Measurements from ENCODE around the gene VARS2. TPM values are rescaled to one million over a fixed set of nuclear protein-coding genes. Genes with fewer than 3 reads are reported as not detected.
"Not testable (repeated sequence)": the region's sequence is repeated elsewhere in the genome, so short reads cannot be mapped to it uniquely, and the experiment has no call there.

VARS2 gene
- total RNA-seq, 1 donor from 2014 or later = 24.7 TPM

GRCh38 chr6:30893666-30894065 lies 20.4 kb upstream of the VARS2 start:
- intact Hi-C loops (cut with DNase I) = no loop called here
- peak; percentile 54 for DNase-seq (ENCODE audit: low spot score)

GRCh38 chr6:30894381-30894780 lies 19.7 kb upstream of the VARS2 start:
- intact Hi-C loops (cut with DNase I) = no loop called here
- no peak for DNase-seq (ENCODE audit: low spot score)

- DNase-seq (ENCODE audit: low spot score) = no peak
- intact Hi-C loops (cut with DNase I) = no loop called here
Measured at GRCh38 chr6:30894935-30895334, 19.1 kb upstream of the VARS2 start.

GRCh38 chr6:30895343-30895742 lies 18.7 kb upstream of the VARS2 start:
- no peak for DNase-seq (ENCODE audit: low spot score)
- intact Hi-C loops (cut with DNase I) = no loop called here

- DNase-seq (ENCODE audit: low spot score) = no peak
- intact Hi-C loops (cut with DNase I) = no loop called here
Measured at GRCh38 chr6:30896541-30896940, 17.5 kb upstream of the VARS2 start.

GRCh38 chr6:30897882-30898281 lies 16.2 kb upstream of the VARS2 start:
- intact Hi-C loops (cut with DNase I) = no loop called here
- no peak for DNase-seq (ENCODE audit: low spot score)

- intact Hi-C loops (cut with DNase I) = no loop called here
- no peak for DNase-seq (ENCODE audit: low spot score)
Measured at GRCh38 chr6:30898750-30899360, 15.2 kb upstream of the VARS2 start.

- no peak for DNase-seq (ENCODE audit: low spot score)
- intact Hi-C loops (cut with DNase I) = no loop called here
Measured at GRCh38 chr6:30900863-30901417, 13.1 kb upstream of the VARS2 start.

GRCh38 chr6:30901436-30901835 lies 12.6 kb upstream of the VARS2 start:
- intact Hi-C loops (cut with DNase I) = no loop called here
- DNase-seq (ENCODE audit: low spot score) = no peak

GRCh38 chr6:30902196-30902595 lies 11.8 kb upstream of the VARS2 start:
- DNase-seq (ENCODE audit: low spot score); intact Hi-C loops (cut with DNase I): not testable (repeated sequence)

- intact Hi-C loops (cut with DNase I) = no loop called here
- DNase-seq (ENCODE audit: low spot score) = no peak
Measured at GRCh38 chr6:30902709-30903108, 11.3 kb upstream of the VARS2 start.

GRCh38 chr6:30903236-30903635 lies 10.8 kb upstream of the VARS2 start:
- intact Hi-C loops (cut with DNase I) = no loop called here
- DNase-seq (ENCODE audit: low spot score) = no peak

GRCh38 chr6:30907290-30907757 lies 6.7 kb upstream of the VARS2 start:
- DNase-seq (ENCODE audit: low spot score); intact Hi-C loops (cut with DNase I): not testable (repeated sequence)

- DNase-seq (ENCODE audit: low spot score) = peak; percentile 97
- intact Hi-C loops (cut with DNase I) = no loop called here
Measured at GRCh38 chr6:30907758-30908591, 6.1 kb upstream of the VARS2 start, which contains the start of gene GTF2H4. Gene GTF2H4 (plus strand): TSS chr6:30908207.

GRCh38 chr6:30908700-30909099 lies 5.3 kb upstream of the VARS2 start:
- DNase-seq (ENCODE audit: low spot score) = no peak
- intact Hi-C loops (cut with DNase I) = no loop called here

- intact Hi-C loops (cut with DNase I) = loop anchor here (5.0 kb wide), 1 partner anchor 33 kb away; no protein-coding TSS in a partner anchor
- DNase-seq (ENCODE audit: low spot score) = not testable (repeated sequence)
Measured at GRCh38 chr6:30910473-30910872, 3.6 kb upstream of the VARS2 start.

GRCh38 chr6:30912746-30913520 lies 1.1 kb upstream of the VARS2 start:
- intact Hi-C loops (cut with DNase I) = loop anchor here (5.0 kb wide), 1 partner anchor 36 kb away; no protein-coding TSS in a partner anchor
- no peak for DNase-seq (ENCODE audit: low spot score)

GRCh38 chr6:30913721-30914075 lies 340 bp upstream of the VARS2 start:
- intact Hi-C loops (cut with DNase I) = loop anchor here (2.0 to 5.0 kb wide), 2 partner anchors 36 to 85 kb away; no protein-coding TSS in a partner anchor

GRCh38 chr6:30914854-30915590 lies 984 bp downstream of the VARS2 start:
- DNase-seq (ENCODE audit: low spot score) = no peak
- intact Hi-C loops (cut with DNase I) = loop anchor here (1.0 to 5.0 kb wide), 4 partner anchors 38 to 155 kb away; no protein-coding TSS in a partner anchor

More at GRCh38 chr6:30913721-30914075, 340 bp upstream of the VARS2 start:
- no peak for DNase-seq (ENCODE audit: low spot score)

Data from cardiac septum (tissue), 1 donor.